A549 (cell line): ENCODE data around the gene AXIN2.

Source experiments
- BHLHE40 ChIP-seq: IDR thresholded peaks from 2 replicates; pipeline ENCODE4 v1.6.1; 2012; ENCODE audit warnings: low read depth, low read length, inconsistent platforms
- CBX2 ChIP-seq: fragments of 200-600 bp; sonication (generic); IDR thresholded peaks from 2 replicates; pipeline ENCODE4 v1.6.1; 2016; ENCODE audit warnings: low read depth, mild to moderate bottlenecking, borderline replicate concordance
- CEBPB ChIP-seq, 2 experiments: fragments of >200 bp in 1 of 2; sonication (Bioruptor Twin) in 1 of 2; formaldehyde crosslinking in 1 of 2; IDR thresholded peaks; 2 replicates each; pipeline ENCODE4 v1.6.1; 2012 to 2016
- MYC ChIP-seq: IDR thresholded peaks from 2 replicates; pipeline ENCODE4 v1.6.1; 2012; ENCODE audit warnings: mild to moderate bottlenecking, inconsistent platforms, low read length, improper control_type of control experiment, borderline replicate concordance
- NPAS2 ChIP-seq: fragments of 250-450 bp; sonication (Bioruptor Pico); IDR thresholded peaks from 2 replicates; pipeline ENCODE4 v1.8.0; 2022; ENCODE audit warnings: mild to moderate bottlenecking, moderate library complexity, borderline replicate concordance
- NR3C1 ChIP-seq: fragments of >200 bp; sonication (Bioruptor Twin); formaldehyde crosslinking; IDR thresholded peaks from 3 replicates; pipeline ENCODE4 v1.6.1; 2017
- POLR2A ChIP-seq: IDR thresholded peaks from 2 replicates; pipeline ENCODE4 v1.6.1; 2012; ENCODE audit warnings: mild to moderate bottlenecking, low read length
- RAD21 ChIP-seq, 2 experiments: fragments of >200 bp in 1 of 2; sonication (Bioruptor Twin) in 1 of 2; formaldehyde crosslinking in 1 of 2; IDR thresholded peaks in 1 of 2; conservative IDR thresholded peaks in 1 of 2; 2 replicates in 1 of 2; 3 replicates in 1 of 2; pipeline ENCODE4 v1.6.1; 2012 to 2018; ENCODE audit warnings: inconsistent platforms in 1 of 2
- RARB ChIP-seq: fragments of 250-450 bp; sonication (Bioruptor Pico); IDR thresholded peaks from 2 replicates; pipeline ENCODE4 v1.8.0; 2021; ENCODE audit warnings: mild to moderate bottlenecking, moderate library complexity
- TFCP2L1 ChIP-seq: fragments of 250-450 bp; sonication (Bioruptor Pico); IDR thresholded peaks from 2 replicates; pipeline ENCODE4 v1.5.0; 2021; ENCODE audit warnings: mild to moderate bottlenecking
- TF ChIP-seq, protein P1 (sequence below): fragments of >200 bp; sonication (Bioruptor Twin); formaldehyde crosslinking; IDR thresholded peaks from 3 replicates; pipeline ENCODE4 v1.5.1; 2016
- TF ChIP-seq, protein P2 (sequence below): IDR thresholded peaks from 2 replicates; pipeline ENCODE4 v1.6.1; 2012; ENCODE audit warnings: low read depth, borderline replicate concordance
- TF ChIP-seq, protein P3 (sequence below): IDR thresholded peaks from 2 replicates; pipeline ENCODE4 v1.6.1; 2012
- TF ChIP-seq, protein P4 (sequence below): fragments of >200 bp; sonication (Bioruptor Twin); formaldehyde crosslinking; IDR thresholded peaks from 2 replicates; pipeline ENCODE4 v1.6.1; 2016

DNA sequence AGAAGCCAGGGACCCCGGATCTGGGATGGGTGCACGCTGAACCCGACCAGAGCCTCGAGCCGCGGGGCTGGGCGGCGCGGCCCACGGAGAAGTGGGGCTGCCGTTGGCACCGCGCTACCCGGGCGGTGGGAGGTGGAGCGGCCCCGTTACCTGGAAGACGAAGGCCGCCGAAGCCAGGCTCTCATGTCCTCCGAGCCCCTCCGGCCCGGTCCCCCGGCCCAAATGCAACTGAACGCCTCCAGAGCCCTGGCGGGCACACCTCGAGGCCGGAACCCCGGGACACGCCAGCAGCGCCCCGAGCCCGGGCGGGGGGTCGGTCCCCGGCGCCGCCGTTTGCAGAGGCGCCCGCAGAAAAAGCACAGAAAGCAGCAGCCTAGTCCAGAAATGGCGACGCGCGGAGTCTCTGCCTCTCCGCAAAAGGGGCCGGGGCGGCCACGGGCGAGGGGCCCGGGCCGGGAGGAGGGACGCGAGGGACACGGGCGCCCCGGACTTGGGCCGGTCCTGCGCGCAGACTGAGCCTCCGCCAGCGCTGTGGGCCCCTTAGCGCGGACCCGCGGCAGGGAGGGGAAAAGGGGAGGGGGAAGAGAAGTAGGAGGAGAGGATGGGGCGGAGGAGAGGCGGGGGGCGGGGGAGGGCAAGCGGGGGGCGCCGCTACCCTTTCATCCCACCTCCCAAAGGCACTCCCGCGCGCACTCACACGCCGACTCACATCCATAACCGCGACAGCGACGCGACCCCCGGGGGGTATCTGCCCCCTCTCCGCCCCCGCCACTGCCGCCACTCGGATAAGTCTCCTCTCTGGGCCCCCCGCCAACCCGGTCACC, 1.4 kb downstream of the AXIN2 start:
- TF ChIP-seq, protein P1, sequence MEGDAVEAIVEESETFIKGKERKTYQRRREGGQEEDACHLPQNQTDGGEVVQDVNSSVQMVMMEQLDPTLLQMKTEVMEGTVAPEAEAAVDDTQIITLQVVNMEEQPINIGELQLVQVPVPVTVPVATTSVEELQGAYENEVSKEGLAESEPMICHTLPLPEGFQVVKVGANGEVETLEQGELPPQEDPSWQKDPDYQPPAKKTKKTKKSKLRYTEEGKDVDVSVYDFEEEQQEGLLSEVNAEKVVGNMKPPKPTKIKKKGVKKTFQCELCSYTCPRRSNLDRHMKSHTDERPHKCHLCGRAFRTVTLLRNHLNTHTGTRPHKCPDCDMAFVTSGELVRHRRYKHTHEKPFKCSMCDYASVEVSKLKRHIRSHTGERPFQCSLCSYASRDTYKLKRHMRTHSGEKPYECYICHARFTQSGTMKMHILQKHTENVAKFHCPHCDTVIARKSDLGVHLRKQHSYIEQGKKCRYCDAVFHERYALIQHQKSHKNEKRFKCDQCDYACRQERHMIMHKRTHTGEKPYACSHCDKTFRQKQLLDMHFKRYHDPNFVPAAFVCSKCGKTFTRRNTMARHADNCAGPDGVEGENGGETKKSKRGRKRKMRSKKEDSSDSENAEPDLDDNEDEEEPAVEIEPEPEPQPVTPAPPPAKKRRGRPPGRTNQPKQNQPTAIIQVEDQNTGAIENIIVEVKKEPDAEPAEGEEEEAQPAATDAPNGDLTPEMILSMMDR = no peak
- TF ChIP-seq TFCP2L1 (no peak), RAD21 (conservative IDR thresholded peaks at IDR 0.05 in 1 of 2, IDR thresholded peaks at IDR 0.05 in 1 of 2) (no peak), CEBPB (IDR thresholded peaks at IDR 0.05) (no peak), POLR2A (peak; percentile 16; the same call in 1 of the 2 replicates), NR3C1 (no peak), NPAS2 (CRISPR knock-in tag) (no peak), RARB (CRISPR knock-in tag) (no peak), CBX2 (no peak), BHLHE40 (no peak), MYC (no peak)
- TF ChIP-seq, protein P2, sequence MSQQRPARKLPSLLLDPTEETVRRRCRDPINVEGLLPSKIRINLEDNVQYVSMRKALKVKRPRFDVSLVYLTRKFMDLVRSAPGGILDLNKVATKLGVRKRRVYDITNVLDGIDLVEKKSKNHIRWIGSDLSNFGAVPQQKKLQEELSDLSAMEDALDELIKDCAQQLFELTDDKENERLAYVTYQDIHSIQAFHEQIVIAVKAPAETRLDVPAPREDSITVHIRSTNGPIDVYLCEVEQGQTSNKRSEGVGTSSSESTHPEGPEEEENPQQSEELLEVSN = peak; percentile 33; the same call in 1 of the 2 replicates
- TF ChIP-seq, protein P3, sequence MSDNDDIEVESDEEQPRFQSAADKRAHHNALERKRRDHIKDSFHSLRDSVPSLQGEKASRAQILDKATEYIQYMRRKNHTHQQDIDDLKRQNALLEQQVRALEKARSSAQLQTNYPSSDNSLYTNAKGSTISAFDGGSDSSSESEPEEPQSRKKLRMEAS = 0 out of 2 replicates have a peak, but pooled peaks have one; percentile 27
- TF ChIP-seq, protein P4, sequence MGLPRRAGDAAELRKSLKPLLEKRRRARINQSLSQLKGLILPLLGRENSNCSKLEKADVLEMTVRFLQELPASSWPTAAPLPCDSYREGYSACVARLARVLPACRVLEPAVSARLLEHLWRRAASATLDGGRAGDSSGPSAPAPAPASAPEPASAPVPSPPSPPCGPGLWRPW = no peak
